ENCODE measurements around the gene TEX13B.
"Not testable (repeated sequence)": the region's sequence is repeated elsewhere in the genome, so short reads cannot be mapped to it uniquely, and the experiment has no call there.

TEX13B gene

GRCh38 chrX:107979534-107979933 lies 2.6 kb downstream of the TEX13B start:
- no peak overlapping the region for H3K27ac Mint-ChIP-seq
- peaks cover 7% of the 10 kb centered on the region for H3K4me1 Mint-ChIP-seq (ENCODE audit: low read depth)
- H3K36me3 Mint-ChIP-seq (ENCODE audit: low read depth), result no peaks in the 10 kb centered on the region
- H3K4me3 Mint-ChIP-seq, result no peak overlapping the region
- H3K27me3 Mint-ChIP-seq (ENCODE audit: low read depth), result no peaks in the 10 kb centered on the region
- DNase-seq (ENCODE audit: low spot score), result no peak
- H3K9me3 Mint-ChIP-seq, result no peaks in the 10 kb centered on the region

GRCh38 chrX:107978707-107979307 lies 3.4 kb downstream of the TEX13B start:
- Mint-ChIP-seq H3K27ac (no peak overlapping the region), H3K27me3 (ENCODE audit: low read depth) (no peaks in the 10 kb centered on the region), H3K4me3 (no peak overlapping the region), H3K4me1 (ENCODE audit: low read depth) (peaks cover 7% of the 10 kb centered on the region), H3K36me3 (ENCODE audit: low read depth) (no peaks in the 10 kb centered on the region), H3K9me3 (no peaks in the 10 kb centered on the region)
- no peak for DNase-seq (ENCODE audit: low spot score)

GRCh38 chrX:107978071-107978470 lies 4.1 kb downstream of the TEX13B start:
- no peak for DNase-seq (ENCODE audit: low spot score)
- H3K9me3 Mint-ChIP-seq, result no peaks in the 10 kb centered on the region
- H3K4me3 Mint-ChIP-seq, result no peak overlapping the region
- H3K27me3 Mint-ChIP-seq (ENCODE audit: low read depth), result no peaks in the 10 kb centered on the region
- no peak overlapping the region for H3K27ac Mint-ChIP-seq
- peaks cover 7% of the 10 kb centered on the region for H3K4me1 Mint-ChIP-seq (ENCODE audit: low read depth)
- no peaks in the 10 kb centered on the region for H3K36me3 Mint-ChIP-seq (ENCODE audit: low read depth)

- no peak for DNase-seq (ENCODE audit: low spot score)
- Mint-ChIP-seq H3K27me3 (ENCODE audit: low read depth) (no peaks in the 10 kb centered on the region), H3K27ac (no peak overlapping the region), H3K9me3 (no peaks in the 10 kb centered on the region), H3K4me3 (no peak overlapping the region), H3K4me1 (ENCODE audit: low read depth) (no peaks in the 10 kb centered on the region), H3K36me3 (ENCODE audit: low read depth) (no peaks in the 10 kb centered on the region)
These were observed 10.5 kb downstream of the TEX13B start for GRCh38 chrX:107971636-107972035.

- no peaks in the 10 kb centered on the region for H3K9me3 Mint-ChIP-seq
- H3K27me3 Mint-ChIP-seq (ENCODE audit: low read depth), result no peaks in the 10 kb centered on the region
- H3K27ac Mint-ChIP-seq, result no peak overlapping the region
- no peaks in the 10 kb centered on the region for H3K4me1 Mint-ChIP-seq (ENCODE audit: low read depth)
- H3K36me3 Mint-ChIP-seq (ENCODE audit: low read depth), result no peaks in the 10 kb centered on the region
- DNase-seq (ENCODE audit: low spot score), result no peak
- no peak overlapping the region for H3K4me3 Mint-ChIP-seq
These were observed 12.1 kb downstream of the TEX13B start for GRCh38 chrX:107970073-107970472.

GRCh38 chrX:107968623-107969022 lies 13.5 kb downstream of the TEX13B start:
- Mint-ChIP-seq H3K9me3 (no peaks in the 10 kb centered on the region), H3K27ac (no peak overlapping the region), H3K36me3 (ENCODE audit: low read depth) (no peaks in the 10 kb centered on the region), H3K27me3 (ENCODE audit: low read depth) (no peaks in the 10 kb centered on the region), H3K4me1 (ENCODE audit: low read depth) (no peaks in the 10 kb centered on the region), H3K4me3 (no peak overlapping the region)
- no peak for DNase-seq (ENCODE audit: low spot score)

- H3K36me3 Mint-ChIP-seq (ENCODE audit: low read depth); H3K27ac Mint-ChIP-seq; DNase-seq (ENCODE audit: low spot score); H3K4me3 Mint-ChIP-seq; H3K4me1 Mint-ChIP-seq (ENCODE audit: low read depth); H3K27me3 Mint-ChIP-seq (ENCODE audit: low read depth); H3K9me3 Mint-ChIP-seq: not testable (repeated sequence)
These were observed 26.8 kb downstream of the TEX13B start for GRCh38 chrX:107955337-107955736.

GRCh38 chrX:107940095-107940494 lies 42.1 kb downstream of the TEX13B start:
- no peaks in the 10 kb centered on the region for H3K36me3 Mint-ChIP-seq (ENCODE audit: low read depth)
- DNase-seq (ENCODE audit: low spot score), result no peak
- no peaks in the 10 kb centered on the region for H3K4me1 Mint-ChIP-seq (ENCODE audit: low read depth)
- no peak overlapping the region for H3K27ac Mint-ChIP-seq
- H3K4me3 Mint-ChIP-seq, result no peak overlapping the region
- H3K27me3 Mint-ChIP-seq (ENCODE audit: low read depth), result peaks cover 9% of the 10 kb centered on the region
- H3K9me3 Mint-ChIP-seq, result no peaks in the 10 kb centered on the region

GRCh38 chrX:107936434-107936730 lies 45.8 kb downstream of the TEX13B start:
- H3K4me1 Mint-ChIP-seq (ENCODE audit: low read depth), result no peaks in the 10 kb centered on the region
- H3K27ac Mint-ChIP-seq, result no peak overlapping the region
- no peak overlapping the region for H3K4me3 Mint-ChIP-seq
- no peaks in the 10 kb centered on the region for H3K36me3 Mint-ChIP-seq (ENCODE audit: low read depth)
- peaks cover 9% of the 10 kb centered on the region for H3K27me3 Mint-ChIP-seq (ENCODE audit: low read depth)
- H3K9me3 Mint-ChIP-seq, result no peaks in the 10 kb centered on the region
- DNase-seq (ENCODE audit: low spot score), result no peak

- no peaks in the 10 kb centered on the region for H3K4me1 Mint-ChIP-seq (ENCODE audit: low read depth)
- peaks cover 9% of the 10 kb centered on the region for H3K27me3 Mint-ChIP-seq (ENCODE audit: low read depth)
- DNase-seq (ENCODE audit: low spot score), result no peak
- no peak overlapping the region for H3K27ac Mint-ChIP-seq
- H3K36me3 Mint-ChIP-seq (ENCODE audit: low read depth), result no peaks in the 10 kb centered on the region
- H3K9me3 Mint-ChIP-seq, result no peaks in the 10 kb centered on the region
- H3K4me3 Mint-ChIP-seq, result no peak overlapping the region
These were observed 46.3 kb downstream of the TEX13B start for GRCh38 chrX:107935664-107936433.

- Mint-ChIP-seq H3K36me3 (ENCODE audit: low read depth) (no peaks in the 10 kb centered on the region), H3K4me1 (ENCODE audit: low read depth) (no peaks in the 10 kb centered on the region), H3K9me3 (no peaks in the 10 kb centered on the region), H3K27me3 (ENCODE audit: low read depth) (peaks cover 9% of the 10 kb centered on the region), H3K4me3 (no peak overlapping the region), H3K27ac (no peak overlapping the region)
- DNase-seq (ENCODE audit: low spot score), result no peak
These were observed 47.0 kb downstream of the TEX13B start for GRCh38 chrX:107935200-107935599.

GRCh38 chrX:107934262-107934661 lies 47.9 kb downstream of the TEX13B start:
- no peak overlapping the region for H3K27ac Mint-ChIP-seq
- no peak overlapping the region for H3K4me3 Mint-ChIP-seq
- no peaks in the 10 kb centered on the region for H3K9me3 Mint-ChIP-seq
- no peaks in the 10 kb centered on the region for H3K4me1 Mint-ChIP-seq (ENCODE audit: low read depth)
- no peaks in the 10 kb centered on the region for H3K36me3 Mint-ChIP-seq (ENCODE audit: low read depth)
- no peak for DNase-seq (ENCODE audit: low spot score)
- H3K27me3 Mint-ChIP-seq (ENCODE audit: low read depth), result peaks cover 9% of the 10 kb centered on the region

Data from T-helper 2 cell treated with Interferon-gamma antibody and Interleukin-4, amounts not matched to agents 5 μg/mL and 100 μg/mL, for 36 hours (primary cell).